ENCODE data around the gene SHQ1.

GRCh38 chr3:72860053-72860452 lies 11.8 kb upstream of the SHQ1 start:
- TF ChIP-seq CTCF (IDR thresholded peaks at IDR 0.05) (no peak), POLR2A (IDR thresholded peaks at IDR 0.05) (no peak)
